H1 (cell line): Measurements from ENCODE around the gene POLR1G. TPM values are rescaled to one million over a fixed set of nuclear protein-coding genes. Genes with fewer than 3 reads are reported as not detected.
A peak's percentile ranks its signal among the peaks of the same experiment; 100 is the strongest.

Experiments used
- CTCF ChIA-PET: fragments of 300-600 bp; sonication (Branson Sonifier 250); formaldehyde crosslinking; loops from one replicate; lab custom pipeline; 2021; ENCODE audit not compliant: partially characterized antibody; lab: Charles Lee
- POLR2A ChIA-PET: fragments of 300-600 bp; sonication (Branson Sonifier 250); formaldehyde crosslinking; loops from one replicate; lab custom pipeline; 2021; ENCODE audit warnings: inconsistent platforms; ENCODE audit not compliant: partially characterized antibody; lab: Charles Lee
- DNase-seq, 2 experiments: peaks; one replicate each; pipeline versions ENCODE4 v3.0.0 to v3.0.0-alpha.2; 2010 to 2022; ENCODE audit warnings: low spot score in 2 of 2, low read depth in 1 of 2, mixed read lengths in 1 of 2
- FAIRE-seq: peaks from 2 replicates; lab custom pipeline; 2011; peaks lifted over from hg19 to GRCh38; lab: Jason Lieb, UNC
- H2AFZ ChIP-seq: 2 replicates; pipeline ENCODE4 v1.8.1; 2012; ENCODE audit warnings: low read length, inconsistent platforms
- H2AK5ac ChIP-seq: 2 replicates; pipeline ENCODE4 v1.6.1; 2013; ENCODE audit warnings: low read depth, low read length
- H2BK120ac ChIP-seq: replicated peaks from 2 replicates; pipeline ENCODE3; 2013; ENCODE audit warnings: low read depth, low read length, inconsistent platforms
- H2BK12ac ChIP-seq: 2 replicates; pipeline ENCODE4 v1.6.1; 2013; ENCODE audit warnings: low read depth, low read length
- H2BK15ac ChIP-seq: 2 replicates; pipeline ENCODE4 v1.6.1; 2013; ENCODE audit warnings: low read length
- H2BK20ac ChIP-seq: 2 replicates; pipeline ENCODE4 v1.6.1; 2013; ENCODE audit warnings: low read length
- H2BK5ac ChIP-seq: 2 replicates; pipeline ENCODE4 v1.6.1; 2013; ENCODE audit warnings: low read depth, low read length
- H3K14ac ChIP-seq: 2 replicates; pipeline ENCODE4 v1.6.1; 2013; ENCODE audit warnings: inconsistent platforms; ENCODE audit not compliant: insufficient read length
- H3K18ac ChIP-seq: 2 replicates; pipeline ENCODE4 v1.6.1; 2013; ENCODE audit warnings: low read length; ENCODE audit errors: extremely low read depth
- H3K23ac ChIP-seq: 2 replicates; pipeline ENCODE4 v1.6.1; 2013; ENCODE audit warnings: inconsistent platforms; ENCODE audit not compliant: insufficient read length
- H3K23me2 ChIP-seq: 2 replicates; pipeline ENCODE4 v1.6.1; 2013; ENCODE audit warnings: low read depth, low read length
- H3K27ac ChIP-seq: 2 replicates; pipeline ENCODE4 v1.6.1; 2011; ENCODE audit warnings: low read depth, low read length, inconsistent platforms
- H3K27me3 ChIP-seq, 4 experiments: replicated peaks in 1 of 4; 1 replicate in 1 of 4; 2 replicates in 3 of 4; pipeline versions ENCODE4 v1.6.1 to v1.8.1; 2011 to 2013; ENCODE audit warnings: low read length in 3 of 4, mild to moderate bottlenecking in 3 of 4, inconsistent platforms in 2 of 4, mixed read lengths in 2 of 4, moderate library complexity in 1 of 4; ENCODE audit not compliant: control insufficient read depth in 3 of 4, insufficient read depth in 3 of 4; ENCODE audit errors: extremely low read depth in 1 of 4
- H3K36me3 ChIP-seq, 4 experiments: 2 replicates each; pipeline versions ENCODE4 v1.6.1 to v1.8.1; 2011 to 2013; ENCODE audit warnings: mild to moderate bottlenecking in 4 of 4, low read length in 3 of 4, moderate library complexity in 2 of 4, control low read depth in 1 of 4, inconsistent platforms in 1 of 4; ENCODE audit not compliant: insufficient read depth in 4 of 4, control insufficient read depth in 2 of 4
- H3K4ac ChIP-seq: replicated peaks from 2 replicates; pipeline ENCODE3; 2013; ENCODE audit warnings: low read length, low read depth, mixed read lengths, inconsistent platforms; ENCODE audit not compliant: insufficient read length
- H3K4me1 ChIP-seq, 4 experiments: replicated peaks in 1 of 4; 1 replicate in 1 of 4; 2 replicates in 3 of 4; pipeline versions ENCODE4 v1.6.1 to v1.8.1; 2011 to 2013; ENCODE audit warnings: low read length in 3 of 4, inconsistent platforms in 2 of 4, mixed read lengths in 1 of 4; ENCODE audit not compliant: insufficient read depth in 4 of 4, control insufficient read depth in 3 of 4
- H3K4me2 ChIP-seq, 2 experiments: 2 replicates each; pipeline versions ENCODE4 v1.6.1 to v1.8.1; 2011 to 2013; ENCODE audit warnings: low read depth in 2 of 2, low read length in 2 of 2, control low read depth in 1 of 2, inconsistent platforms in 1 of 2, mild to moderate bottlenecking in 1 of 2; ENCODE audit not compliant: insufficient read depth in 1 of 2
- H3K4me3 ChIP-seq, 4 experiments: fragments of 200-600, 300-600 bp in 1 of 4; sonication (generic), shearing (Covaris generic), sonication (Bioruptor Twin) in 1 of 4; 2 replicates each; pipeline versions ENCODE4 v1.5.1 to v1.8.1; 2011 to 2016; ENCODE audit warnings: low read length in 4 of 4, low read depth in 3 of 4, control low read depth in 2 of 4, inconsistent platforms in 2 of 4, mild to moderate bottlenecking in 2 of 4, mixed read lengths in 1 of 4, moderate library complexity in 1 of 4; ENCODE audit not compliant: insufficient read depth in 2 of 4; ENCODE audit errors: extremely low read depth in 1 of 4
- H3K56ac ChIP-seq: replicated peaks from 2 replicates; pipeline ENCODE3; 2013; ENCODE audit warnings: low read depth, mild to moderate bottlenecking, mixed read lengths, low read length, inconsistent platforms; ENCODE audit not compliant: insufficient read length
- H3K79me1 ChIP-seq: 2 replicates; pipeline ENCODE4 v1.6.1; 2013; ENCODE audit warnings: low read depth, low read length, control low read depth
- H3K79me2 ChIP-seq, 2 experiments: 2 replicates each; pipeline versions ENCODE4 v1.6.1 to v1.8.1; 2012 to 2013; ENCODE audit warnings: low read length in 2 of 2, mild to moderate bottlenecking in 2 of 2, inconsistent platforms in 1 of 2; ENCODE audit not compliant: insufficient read depth in 2 of 2, control insufficient read depth in 1 of 2
- H3K9ac ChIP-seq, 4 experiments: replicated peaks in 1 of 4; 1 replicate in 1 of 4; 2 replicates in 3 of 4; pipeline versions ENCODE4 v1.6.1 to v1.8.1; 2011 to 2013; ENCODE audit warnings: low read depth in 3 of 4, low read length in 3 of 4, control low read depth in 2 of 4, mild to moderate bottlenecking in 2 of 4, moderate library complexity in 2 of 4, inconsistent platforms in 1 of 4; ENCODE audit errors: extremely low read depth in 1 of 4
- H3K9me3 ChIP-seq, 2 experiments: 2 replicates each; pipeline versions ENCODE4 v1.6.1 to v1.8.1; 2012 to 2013; ENCODE audit warnings: mild to moderate bottlenecking in 2 of 2, moderate library complexity in 2 of 2, control low read depth in 1 of 2, inconsistent platforms in 1 of 2, low read depth in 1 of 2, low read length in 1 of 2, mixed read lengths in 1 of 2; ENCODE audit not compliant: insufficient read depth in 2 of 2
- H4K20me1 ChIP-seq, 2 experiments: replicated peaks in 1 of 2; 2 replicates each; pipeline versions ENCODE3 to v1.8.1; 2011 to 2013; ENCODE audit warnings: inconsistent platforms in 2 of 2, low read length in 2 of 2, mild to moderate bottlenecking in 1 of 2; ENCODE audit not compliant: insufficient read depth in 2 of 2, control insufficient read depth in 1 of 2
- H4K5ac ChIP-seq: 2 replicates; pipeline ENCODE4 v1.6.1; 2013; ENCODE audit warnings: low read length, low read depth, mixed read lengths, inconsistent platforms; ENCODE audit not compliant: insufficient read length
- H4K8ac ChIP-seq: 2 replicates; pipeline ENCODE4 v1.8.0; 2013; ENCODE audit warnings: mild to moderate bottlenecking, moderate library complexity, low read length, inconsistent platforms; ENCODE audit not compliant: insufficient read depth; ENCODE audit errors: extremely low read depth
- H4K91ac ChIP-seq: replicated peaks from 2 replicates; pipeline ENCODE3; 2013; ENCODE audit warnings: low read length, mixed read lengths, inconsistent platforms; ENCODE audit not compliant: insufficient read length
- BACH1 ChIP-seq: IDR thresholded peaks from 2 replicates; pipeline ENCODE4 v1.6.1; 2012; ENCODE audit warnings: low read length, improper control_type of control experiment
- BRCA1 ChIP-seq: IDR thresholded peaks from 2 replicates; pipeline ENCODE4 v1.6.1; 2012; ENCODE audit warnings: low read depth, low read length, improper control_type of control experiment
- CHD1 ChIP-seq: IDR thresholded peaks from 2 replicates; pipeline ENCODE4 v1.6.1; 2012; ENCODE audit warnings: low read depth, low read length, improper control_type of control experiment
- EZH2 ChIP-seq: fragments of 200-600 bp; sonication (generic); IDR thresholded peaks from 2 replicates; pipeline ENCODE4 v1.7.1; 2012; ENCODE audit warnings: low read depth, mild to moderate bottlenecking, moderate library complexity, low read length, inconsistent platforms; ENCODE audit not compliant: severe bottlenecking
- KDM1A ChIP-seq: fragments of 200-600, 300-600 bp; sonication (generic); IDR thresholded peaks from 2 replicates; pipeline ENCODE4 v1.7.1; 2016; ENCODE audit warnings: mild to moderate bottlenecking, low read length, borderline replicate concordance
- NANOG ChIP-seq: IDR thresholded peaks from 2 replicates; pipeline ENCODE4 v1.6.1; 2011; ENCODE audit warnings: low read length, low read depth, mild to moderate bottlenecking, inconsistent platforms; ENCODE audit not compliant: insufficient read depth, poor library complexity, severe bottlenecking
- POLR2AphosphoS5 ChIP-seq: IDR thresholded peaks from 2 replicates; pipeline ENCODE4 v1.6.1; 2011; ENCODE audit warnings: low read depth, low read length
- TAF1 ChIP-seq: IDR thresholded peaks from 2 replicates; pipeline ENCODE4 v1.6.1; 2011; ENCODE audit warnings: mild to moderate bottlenecking, low read depth, low read length
- TCF12 ChIP-seq: IDR thresholded peaks from 2 replicates; pipeline ENCODE4 v1.6.1; 2011; ENCODE audit warnings: low read depth, mild to moderate bottlenecking, low read length
- WGBS, 2 experiments: shearing (Covaris generic) in 1 of 2; methylation state at CpG; one replicate each; pipeline versions ENCODE4 v1.1.6 to v1.1.7; 2013 to 2015; ENCODE audit warnings: low lambda C conversion rate in 2 of 2, mixed read lengths in 2 of 2, inconsistent platforms in 1 of 2, low coverage in 1 of 2, missing lambda C conversion rate in 1 of 2; ENCODE audit not compliant: insufficient replicate concordance in 2 of 2, insufficient coverage in 1 of 2, insufficient read length in 1 of 2; ENCODE audit errors: extremely low coverage in 1 of 2, missing lambda C conversion rate in 1 of 2; 5-methylcytosine and 5-hydroxymethylcytosine counted together
- polyA plus RNA-seq, 7 experiments: library from polyadenylated mRNA; depleted of rRNA in 3 of 7; stranded (reverse) in 5 of 7; unstranded in 2 of 7; fragments of >200 nt in 5 of 7; fragments of 200-250 nt in 2 of 7; gene quantifications; 1 replicate in 5 of 7; 2 replicates in 1 of 7; 4 replicates in 1 of 7; pipeline versions ENCODE4 v1.2.1 to v1.2.3, GENCODE V29; 2011 to 2013; ENCODE audit warnings: missing spikeins in 2 of 7, mixed read lengths in 2 of 7
- total RNA-seq: library from RNA; stranded (reverse); fragmentation: NEBNext Ultra II Directional; extraction: Animal tissue kit (Norgen Biotek cat#: 25700); gene quantifications from 2 replicates; pipeline ENCODE4 v1.2.1, GENCODE V29; 2021
- TF ChIP-seq, protein P1 (sequence below): IDR thresholded peaks from 2 replicates; pipeline ENCODE4 v1.6.1; 2012; ENCODE audit warnings: low read length, inconsistent platforms

Gene POLR1G
- total and polyA plus RNA-seq, 2 of the 8 experiments (the other 6 are each of a cell fraction or from before 2014, with no cell fraction given), result 16.8 to 34.8 TPM

DNA sequence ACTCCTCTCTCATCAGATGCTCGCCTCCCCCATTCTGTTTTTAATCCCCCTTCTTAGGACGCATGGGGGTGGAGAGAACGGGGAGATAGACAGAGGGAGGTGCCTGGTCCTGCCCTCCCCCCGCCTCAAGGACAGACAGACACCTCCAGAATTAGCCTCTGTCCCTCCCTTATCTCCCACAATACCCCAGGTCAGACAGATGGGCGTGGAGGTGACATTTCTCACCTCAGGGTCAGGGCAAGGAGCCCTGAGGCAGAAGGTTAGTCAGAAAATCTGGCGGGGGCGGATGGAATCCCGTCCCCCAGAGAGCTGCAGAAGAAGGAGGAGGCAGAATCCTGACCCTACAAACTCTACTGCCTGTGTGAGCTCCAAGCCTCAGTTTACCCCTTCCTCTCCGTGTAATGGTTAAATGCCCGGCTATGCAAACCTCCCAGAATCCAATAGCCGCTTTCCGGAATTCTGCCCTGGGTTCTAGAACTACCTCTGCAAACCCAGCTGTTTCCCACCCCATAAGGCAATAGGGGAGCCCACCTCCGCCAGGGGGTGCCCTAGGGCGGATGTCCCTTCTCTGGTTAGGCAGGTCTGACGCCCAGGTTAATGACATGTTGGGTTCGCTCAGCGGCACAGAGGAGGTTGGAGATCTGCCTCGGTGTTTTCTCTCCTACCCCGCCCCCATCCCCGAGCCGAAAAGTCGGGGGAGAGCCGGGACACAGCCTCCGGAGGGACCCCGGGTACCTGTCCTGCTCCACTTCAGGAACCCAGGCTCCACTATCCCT lies 2.5 kb upstream of the POLR1G start:
- FAIRE-seq (no peak), DNase-seq (peak in 1 of 2 experiments; percentile 97)
- H3K36me3 ChIP-seq, result no peaks in the 10 kb centered on the region; a peak in 1 of 8 replicates
- WGBS, 2 experiments, result 12% methylated on average over 25 of the region's 25 CpGs; no CpG with 5 or more reads in 1 of the 2 experiments
- no peak overlapping the region; a peak in 1 of 7 replicates for H3K9ac ChIP-seq
- H4K20me1 ChIP-seq, result peaks cover 0 to 5% of the 10 kb centered on the region in 2 experiments
- H2BK120ac ChIP-seq, result no peak overlapping the region
- H3K4ac ChIP-seq, result no peak overlapping the region
- no peak overlapping the region for H3K23ac ChIP-seq
- H2AK5ac ChIP-seq, result no peak overlapping the region
- H3K4me1 ChIP-seq, result peaks cover 3 to 21% (median 11%) of the 10 kb centered on the region in 4 experiments; a peak in 5 of 7 replicates
- no peak overlapping the region for H3K14ac ChIP-seq
- H3K56ac ChIP-seq, result no peak overlapping the region
- 0 out of 2 replicates have a peak overlapping the region, but pooled peaks have one; percentile 27 for H2BK12ac ChIP-seq
- H4K8ac ChIP-seq, result no peak overlapping the region
- H3K18ac ChIP-seq, result 0 out of 2 replicates have a peak overlapping the region, but pooled peaks have one; percentile 24
- no peak overlapping the region for H3K27ac ChIP-seq
- no peak overlapping the region for H4K91ac ChIP-seq
- H4K5ac ChIP-seq, result no peak overlapping the region
- H2BK15ac ChIP-seq, result peak overlapping the region; percentile 72; the same call in 1 of the 2 replicates
- POLR2A ChIA-PET, result interaction anchor here (0.6 to 3.5 kb wide), 7 partner anchors 8 to 65 kb away, joined by 3 to 17 read pairs (median 4); partner anchors contain the start of gene ERCC1
- H3K4me3 ChIP-seq, result peak overlapping the region; percentile 69 to 96 (median 91)
- peaks cover 9% of the 10 kb centered on the region; the same call in 1 of the 2 replicates for H3K79me1 ChIP-seq
- no peaks in the 10 kb centered on the region for H3K9me3 ChIP-seq
- H3K79me2 ChIP-seq, result peaks cover 0 to 8% of the 10 kb centered on the region in 2 experiments; a peak in 1 of 4 replicates
- no peak overlapping the region for H2BK5ac ChIP-seq
- H2AFZ ChIP-seq, result no peak overlapping the region
- peaks cover 17% of the 10 kb centered on the region for H3K23me2 ChIP-seq
- H3K27me3 ChIP-seq, result peaks cover 0 to 5% (median 2%) of the 10 kb centered on the region in 4 experiments; a peak in 2 of 7 replicates
- CTCF ChIA-PET, result interaction anchor here (0.5 to 6.6 kb wide), 26 partner anchors 9 to 288 kb away, joined by 3 to 57 read pairs (median 5); partner anchors contain the start of genes ERCC2 and SNRPD2
- H3K4me2 ChIP-seq, result peak overlapping the region; percentile 92 to 97
- H2BK20ac ChIP-seq, result no peak overlapping the region
- TF ChIP-seq EZH2 (no peak), TAF1 (no peak), TCF12 (no peak), BACH1 (no peak), KDM1A (no peak), POLR2AphosphoS5 (no peak), CHD1 (no peak), NANOG (no peak), BRCA1 (no peak)
- TF ChIP-seq, protein P1, sequence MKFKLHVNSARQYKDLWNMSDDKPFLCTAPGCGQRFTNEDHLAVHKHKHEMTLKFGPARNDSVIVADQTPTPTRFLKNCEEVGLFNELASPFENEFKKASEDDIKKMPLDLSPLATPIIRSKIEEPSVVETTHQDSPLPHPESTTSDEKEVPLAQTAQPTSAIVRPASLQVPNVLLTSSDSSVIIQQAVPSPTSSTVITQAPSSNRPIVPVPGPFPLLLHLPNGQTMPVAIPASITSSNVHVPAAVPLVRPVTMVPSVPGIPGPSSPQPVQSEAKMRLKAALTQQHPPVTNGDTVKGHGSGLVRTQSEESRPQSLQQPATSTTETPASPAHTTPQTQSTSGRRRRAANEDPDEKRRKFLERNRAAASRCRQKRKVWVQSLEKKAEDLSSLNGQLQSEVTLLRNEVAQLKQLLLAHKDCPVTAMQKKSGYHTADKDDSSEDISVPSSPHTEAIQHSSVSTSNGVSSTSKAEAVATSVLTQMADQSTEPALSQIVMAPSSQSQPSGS, result peak; percentile 63; the same call in 1 of the 2 replicates
